Kidney (tissue), 14 donors: ENCODE measurements around the gene HNRNPH2. TPM values are rescaled to one million over a fixed set of nuclear protein-coding genes. Genes with fewer than 3 reads are reported as not detected.

Experiments
- DNase-seq, 5 donors: peaks; one replicate each; pipeline ENCODE4 v3.0.0-alpha.2; 2013 to 2020
- FAIRE-seq: peaks from 2 replicates; lab custom pipeline; 2012; peaks lifted over from hg19 to GRCh38; lab: Jason Lieb, UNC
- H3K27ac ChIP-seq, 2 donors: one replicate each; pipeline ENCODE4 v1.7.0; 2013; ENCODE audit warnings: low read depth in 2 of 2, low read length in 2 of 2, inconsistent platforms in 1 of 2
- H3K27me3 ChIP-seq: one replicate; pipeline ENCODE4 v1.7.1; 2013; ENCODE audit warnings: low read length, inconsistent platforms; ENCODE audit not compliant: control insufficient read depth, insufficient read depth
- H3K36me3 ChIP-seq, 3 donors: one replicate each; pipeline versions ENCODE4 v1.7.0 to v1.7.1; 2013; ENCODE audit warnings: low read length in 3 of 3, control low read depth in 1 of 3, inconsistent platforms in 1 of 3; ENCODE audit not compliant: insufficient read depth in 3 of 3, control insufficient read depth in 2 of 3
- H3K4me1 ChIP-seq, 3 donors: one replicate each; pipeline versions ENCODE4 v1.7.0 to v1.7.1; 2013; ENCODE audit warnings: low read length in 3 of 3, inconsistent platforms in 1 of 3, low read depth in 1 of 3; ENCODE audit not compliant: control insufficient read depth in 2 of 3, insufficient read depth in 2 of 3
- H3K4me3 ChIP-seq, 3 donors: one replicate each; pipeline versions ENCODE4 v1.7.0 to v1.8.1; 2013; ENCODE audit warnings: low read length in 3 of 3, control low read depth in 1 of 3, inconsistent platforms in 1 of 3
- H3K9ac ChIP-seq, 3 donors: one replicate each; pipeline versions ENCODE4 v1.7.0 to v1.7.1; 2013; ENCODE audit warnings: low read length in 3 of 3, control low read depth in 1 of 3, inconsistent platforms in 1 of 3
- H3K9me3 ChIP-seq, 3 donors: one replicate each; pipeline versions ENCODE4 v1.7.0 to v1.7.1; 2013; ENCODE audit warnings: low read length in 3 of 3, control low read depth in 1 of 3, inconsistent platforms in 1 of 3; ENCODE audit not compliant: control insufficient read depth in 2 of 3, insufficient read depth in 1 of 3
- intact Hi-C: fragments of 100-400 bp; cut with DNase I; formaldehyde crosslinking; loops from one replicate; pipeline ENCODE4 v1.11.1; 2022
- polyA plus RNA-seq: library from polyadenylated mRNA; stranded (reverse); fragments of 350-450 nt; fragmentation: Illumina TruSeq; extraction: RNeasy Lipid Tissue Mini Kit (QIAGEN cat#74804); gene quantifications from one replicate; pipeline ENCODE4 v1.2.3, GENCODE V29; 2014; ENCODE audit warnings: low read depth, low replicate concordance; ENCODE audit not compliant: insufficient read depth
- total RNA-seq: library from RNA; stranded (reverse); fragmentation: NEBNext Ultra II Directional; extraction: Animal tissue kit (Norgen Biotek cat#: 25700); gene quantifications from one replicate; pipeline ENCODE4 v1.2.1, GENCODE V29; 2021
- TF ChIP-seq, protein P1 (sequence below): IDR thresholded peaks from 3 replicates; pipeline ENCODE4 v1.5.1; 2012; ENCODE audit warnings: mild to moderate bottlenecking, moderate library complexity, borderline replicate concordance; ENCODE audit not compliant: insufficient read depth; ENCODE audit errors: extremely low read depth
- donor health status: control.
- donor health status: control.
- donor health status: control.
- donor health status: control.
- donor health status: control.
- donor health status: DM: yes; HTN: yes; CAD: no.
- donor health status: Normal renal cell carcinoma (clear cell type).

Gene HNRNPH2
- total and polyA plus RNA-seq, 2 donors from 2014 or later = 68.1 to 79.5 TPM

DNA sequence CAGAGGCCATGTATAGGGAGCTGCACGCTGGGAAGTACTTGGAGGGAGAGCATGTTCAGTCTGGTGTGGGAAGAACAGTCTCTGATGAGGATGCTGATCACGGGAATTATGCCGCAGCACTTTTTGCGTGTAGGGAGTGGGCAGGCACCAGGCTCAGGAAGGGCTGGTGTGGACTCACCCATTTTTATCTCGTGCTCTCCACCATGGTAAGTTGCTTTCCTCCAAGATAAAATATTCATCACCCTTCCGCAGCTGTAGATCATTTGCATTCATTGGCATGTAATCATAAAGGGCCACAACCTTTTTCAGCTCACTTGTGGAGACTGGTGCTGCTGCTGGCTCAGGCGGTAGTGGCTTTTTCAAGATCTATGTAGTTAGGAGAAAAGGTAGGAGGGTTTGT is 47.6 kb upstream of the HNRNPH2 start:
- Histone ChIP-seq H3K36me3 (no peaks in the 10 kb centered on the region), H3K4me1 (no peaks in the 10 kb centered on the region), H3K9ac (no peak overlapping the region), H3K27me3 (peaks cover 2% of the 10 kb centered on the region), H3K27ac (no peak overlapping the region), H3K4me3 (no peak overlapping the region), H3K9me3 (no peaks in the 10 kb centered on the region)
- TF ChIP-seq, protein P1, sequence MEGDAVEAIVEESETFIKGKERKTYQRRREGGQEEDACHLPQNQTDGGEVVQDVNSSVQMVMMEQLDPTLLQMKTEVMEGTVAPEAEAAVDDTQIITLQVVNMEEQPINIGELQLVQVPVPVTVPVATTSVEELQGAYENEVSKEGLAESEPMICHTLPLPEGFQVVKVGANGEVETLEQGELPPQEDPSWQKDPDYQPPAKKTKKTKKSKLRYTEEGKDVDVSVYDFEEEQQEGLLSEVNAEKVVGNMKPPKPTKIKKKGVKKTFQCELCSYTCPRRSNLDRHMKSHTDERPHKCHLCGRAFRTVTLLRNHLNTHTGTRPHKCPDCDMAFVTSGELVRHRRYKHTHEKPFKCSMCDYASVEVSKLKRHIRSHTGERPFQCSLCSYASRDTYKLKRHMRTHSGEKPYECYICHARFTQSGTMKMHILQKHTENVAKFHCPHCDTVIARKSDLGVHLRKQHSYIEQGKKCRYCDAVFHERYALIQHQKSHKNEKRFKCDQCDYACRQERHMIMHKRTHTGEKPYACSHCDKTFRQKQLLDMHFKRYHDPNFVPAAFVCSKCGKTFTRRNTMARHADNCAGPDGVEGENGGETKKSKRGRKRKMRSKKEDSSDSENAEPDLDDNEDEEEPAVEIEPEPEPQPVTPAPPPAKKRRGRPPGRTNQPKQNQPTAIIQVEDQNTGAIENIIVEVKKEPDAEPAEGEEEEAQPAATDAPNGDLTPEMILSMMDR = no peak
- DNase-seq = no peak
- no peak for FAIRE-seq
- intact Hi-C loops = no loop called here

DNA sequence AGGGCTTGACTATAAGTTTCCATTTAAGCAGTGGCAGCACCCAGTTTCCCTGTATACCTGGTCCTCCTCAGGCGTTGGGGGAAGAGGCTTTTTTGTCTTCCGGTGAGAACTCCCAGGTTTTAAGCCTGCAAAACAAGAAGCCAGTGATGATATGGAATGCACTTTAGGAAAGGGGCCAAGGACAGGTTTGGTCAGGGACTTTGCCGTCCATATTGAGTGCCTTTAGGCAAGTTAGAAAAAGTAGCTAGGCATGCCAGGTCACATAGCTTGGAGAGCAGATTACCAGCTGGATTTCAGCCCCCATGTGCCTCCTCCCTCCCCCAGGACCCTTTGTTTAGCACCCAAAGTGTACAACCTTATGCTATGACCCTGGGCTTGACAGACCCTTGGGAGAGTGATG is 45.9 kb upstream of the HNRNPH2 start:
- no peak overlapping the region for H3K9ac ChIP-seq
- FAIRE-seq = no peak

DNA sequence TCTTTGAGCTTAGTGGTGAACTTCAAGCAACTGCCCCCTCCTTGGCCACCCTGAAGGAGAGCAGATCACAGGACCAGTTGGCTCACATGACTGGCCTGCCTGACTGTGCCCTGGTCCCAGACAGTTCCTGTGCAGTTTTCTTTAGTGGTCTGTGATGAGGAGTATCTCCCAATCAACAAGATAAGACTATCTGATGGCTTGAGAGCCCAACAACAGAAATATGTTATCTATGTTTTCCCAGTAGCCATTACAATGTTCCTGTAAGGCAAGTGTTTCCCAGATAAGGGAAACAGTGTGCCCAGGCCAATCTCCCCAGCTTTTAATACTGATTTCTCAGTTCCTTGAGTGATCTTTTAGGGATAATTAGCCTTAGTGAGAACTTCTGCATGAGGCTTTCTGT is 45.3 kb upstream of the HNRNPH2 start:
- TF ChIP-seq, protein P1 = no peak
- Histone ChIP-seq H3K27ac (no peak overlapping the region), H3K9ac (no peak overlapping the region), H3K27me3 (peaks cover 2% of the 10 kb centered on the region), H3K36me3 (no peaks in the 10 kb centered on the region), H3K9me3 (no peaks in the 10 kb centered on the region), H3K4me1 (no peaks in the 10 kb centered on the region), H3K4me3 (no peak overlapping the region)
- FAIRE-seq (no peak), DNase-seq (no peak)
- intact Hi-C loops = no loop called here

More for the DNA sequence above, 45.9 kb upstream of the HNRNPH2 start:
- Histone ChIP-seq H3K4me3 (no peak overlapping the region), H3K4me1 (no peaks in the 10 kb centered on the region), H3K27me3 (peaks cover 2% of the 10 kb centered on the region), H3K27ac (no peak overlapping the region), H3K36me3 (no peaks in the 10 kb centered on the region), H3K9me3 (no peaks in the 10 kb centered on the region)
- DNase-seq = no peak
- TF ChIP-seq, protein P1 = no peak
- intact Hi-C loops = no loop called here

DNA sequence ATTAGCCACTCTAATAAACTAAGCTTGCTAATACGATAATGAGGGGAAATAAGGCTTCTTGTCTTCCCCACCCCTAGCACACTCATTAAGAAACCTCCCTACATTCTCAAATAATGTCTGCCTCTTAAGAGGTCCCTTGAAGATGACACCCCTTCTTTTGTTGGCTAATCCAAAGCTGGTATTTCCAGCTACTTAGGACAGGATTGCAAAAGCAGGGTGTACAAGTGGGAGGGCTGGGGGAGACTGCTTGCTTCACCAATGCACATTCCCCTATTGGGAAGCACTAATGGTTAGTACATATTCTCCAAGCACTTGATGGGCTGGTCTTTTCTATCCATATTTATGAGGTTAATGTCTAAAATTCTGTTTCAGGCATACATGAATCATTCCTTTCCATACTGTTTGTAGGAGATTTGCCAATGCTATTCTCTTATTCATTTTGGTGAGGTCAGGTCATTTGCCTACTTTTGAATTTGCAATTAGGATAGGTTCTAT is 42.7 kb upstream of the HNRNPH2 start:
- no peak for FAIRE-seq
- Histone ChIP-seq H3K27me3 (no peaks in the 10 kb centered on the region), H3K4me1 (no peaks in the 10 kb centered on the region), H3K9me3 (no peaks in the 10 kb centered on the region), H3K4me3 (no peak overlapping the region), H3K9ac (no peak overlapping the region), H3K36me3 (no peaks in the 10 kb centered on the region), H3K27ac (no peak overlapping the region)
- TF ChIP-seq, protein P1 = no peak
- DNase-seq = no peak
- intact Hi-C loops = no loop called here
